ENCODE measurements around the gene RCOR3.
"Not testable (repeated sequence)": the region's sequence is repeated elsewhere in the genome, so short reads cannot be mapped to it uniquely, and the experiment has no call there.

DNA sequence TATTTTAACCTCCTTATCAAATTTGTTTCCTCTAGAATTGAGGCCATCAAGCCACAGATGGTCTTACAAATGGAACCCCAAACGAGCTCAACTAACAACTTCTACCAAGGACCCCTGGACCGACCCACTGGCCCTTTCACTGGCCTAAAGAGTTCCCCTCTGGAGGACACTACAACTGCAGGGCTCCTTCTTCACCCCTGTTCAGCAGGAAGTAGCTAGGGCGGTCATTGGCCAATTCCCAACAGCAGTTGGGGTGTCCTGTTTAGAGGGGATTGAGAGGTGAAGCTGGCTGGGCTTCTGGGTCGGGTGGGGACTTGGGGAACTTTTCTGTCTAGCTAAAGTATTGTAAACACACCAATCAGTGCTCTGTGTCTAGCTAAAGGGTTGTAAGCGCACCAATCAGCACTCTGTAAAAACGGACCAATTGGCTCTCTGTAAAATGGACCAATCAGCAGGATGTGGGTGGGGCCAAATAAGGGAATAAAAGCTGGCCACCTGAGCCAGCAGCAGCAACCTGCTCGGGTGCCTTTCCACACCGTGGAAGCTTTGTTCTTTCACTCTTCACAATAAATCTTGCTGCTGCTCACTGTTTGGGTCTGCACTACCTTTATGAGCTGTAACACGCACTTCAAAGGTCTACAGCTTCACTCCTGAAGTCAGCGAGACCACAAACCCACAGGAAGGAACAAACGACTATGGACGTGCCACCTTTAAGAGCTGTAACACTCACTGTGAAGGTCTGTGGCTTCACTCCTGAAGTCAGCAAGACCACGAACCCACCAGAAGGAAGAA, 30.4 kb upstream of the RCOR3 start:
- not testable (repeated sequence) for TF ChIP-seq EZH2 (IDR thresholded peaks at IDR 0.05; ENCODE audit: insufficient read depth, poor library complexity, severe bottlenecking); EZH2phosphoT487 (IDR thresholded peaks at IDR 0.05; ENCODE audit: insufficient read depth, low read depth)
